IPS DF 6.9 (cell line): Measurements from ENCODE around the gene KRTAP4-2.
"Not testable (repeated sequence)": the region's sequence is repeated elsewhere in the genome, so short reads cannot be mapped to it uniquely, and the experiment has no call there.

Experiments used
- DNase-seq: peaks from one replicate; pipeline ENCODE4 v3.0.0-alpha.2; 2013; ENCODE audit warnings: low read depth, low spot score
- H3K27ac ChIP-seq: one replicate; pipeline ENCODE4 v1.5.1; 2013; ENCODE audit warnings: low read length, control low read depth
- H3K27me3 ChIP-seq: 2 replicates; pipeline ENCODE4 v1.6.1; 2013; ENCODE audit warnings: mild to moderate bottlenecking, low read length; ENCODE audit not compliant: control insufficient read depth, insufficient read depth
- H3K36me3 ChIP-seq: 2 replicates; pipeline ENCODE4 v1.6.1; 2013; ENCODE audit warnings: low read length; ENCODE audit not compliant: control insufficient read depth, insufficient read depth
- H3K4me1 ChIP-seq: 2 replicates; pipeline ENCODE4 v1.6.1; 2013; ENCODE audit warnings: low read length; ENCODE audit not compliant: control insufficient read depth, insufficient read depth
- H3K4me3 ChIP-seq: 2 replicates; pipeline ENCODE4 v1.5.1; 2013; ENCODE audit warnings: mild to moderate bottlenecking, low read length
- H3K9me3 ChIP-seq: 2 replicates; pipeline ENCODE4 v1.6.1; 2013; ENCODE audit warnings: low read length, inconsistent platforms; ENCODE audit not compliant: control insufficient read depth, insufficient read depth
- WGBS: extraction: QIAGEN DNeasy Blood & Tissue Kit; methylation state at CpG from one replicate; pipeline ENCODE4 v1.1.7; 2013; ENCODE audit warnings: mixed read lengths, missing lambda C conversion rate; ENCODE audit not compliant: insufficient read length, insufficient coverage; 5-methylcytosine and 5-hydroxymethylcytosine counted together

KRTAP4-2 gene

GRCh38 chr17:41189837-41190318, 11.9 kb upstream of the KRTAP4-2 start, which contains the start of gene KRTAP9-1:
Gene KRTAP9-1 (plus strand): TSS chr17:41189887. CDS start chr17:41189887, 0 bp downstream.
- not testable (repeated sequence) for H3K27me3 ChIP-seq, H3K9me3 ChIP-seq, H3K4me3 ChIP-seq, DNase-seq, H3K36me3 ChIP-seq, H3K27ac ChIP-seq, H3K4me1 ChIP-seq
- WGBS: no CpG with 5 or more reads among the region's 1 CpG

DNA sequence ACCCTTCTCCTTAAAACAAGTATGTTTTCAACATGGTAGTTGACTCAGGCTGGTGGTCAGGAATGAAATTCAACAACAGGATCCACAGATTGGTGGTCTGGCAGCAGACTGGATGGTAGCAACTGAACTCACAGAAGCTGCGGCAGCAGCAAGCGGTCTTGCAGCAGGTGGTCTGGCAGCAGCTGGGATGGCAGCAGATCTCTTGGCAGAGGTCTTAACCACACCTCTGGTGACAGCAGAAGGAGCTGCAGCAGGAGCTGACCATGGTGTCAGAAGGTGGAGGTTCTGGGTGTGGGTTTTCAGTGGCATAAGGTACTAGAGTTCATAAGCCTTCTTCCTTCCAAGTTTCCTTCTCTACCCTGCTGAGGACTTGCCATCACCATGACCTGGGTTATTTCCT, 8.9 kb upstream of the KRTAP4-2 start:
- Histone ChIP-seq H3K4me3 (no peak overlapping the region), H3K27me3 (no peaks in the 10 kb centered on the region), H3K27ac (no peak overlapping the region), H3K9me3 (no peaks in the 10 kb centered on the region), H3K36me3 (no peaks in the 10 kb centered on the region), H3K4me1 (peaks cover 2% of the 10 kb centered on the region; the same call in 1 of the 2 replicates)
- WGBS: no CpG with 5 or more reads among the region's 2 CpGs
- no peak for DNase-seq

- no CpG with 5 or more reads among the region's 1 CpG for WGBS
Measured at GRCh38 chr17:41185001-41185400, 7.0 kb upstream of the KRTAP4-2 start.

DNA sequence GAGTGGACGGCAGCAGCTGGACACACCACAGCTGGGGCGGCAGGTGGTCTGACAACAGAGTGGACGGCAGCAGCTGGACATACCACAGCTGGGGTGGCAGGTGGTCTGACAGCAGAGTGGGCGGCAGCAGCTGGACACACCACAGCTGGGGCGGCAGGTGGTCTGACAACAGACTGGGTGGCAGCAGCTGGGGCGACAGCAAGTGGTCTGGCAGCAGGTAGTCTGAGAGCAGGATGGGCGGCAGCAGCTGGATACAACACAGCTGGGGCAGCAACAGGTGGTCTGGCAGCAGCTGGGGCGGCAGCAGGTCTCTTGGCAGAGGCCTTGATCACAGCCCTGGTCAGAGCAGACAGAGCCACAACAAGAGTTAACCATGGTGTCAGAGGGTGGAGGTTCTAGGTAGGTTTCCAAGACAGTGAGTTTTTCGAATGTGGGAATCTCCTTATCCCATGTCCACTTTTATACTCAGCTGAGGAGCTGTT, 6.5 kb upstream of the KRTAP4-2 start, which contains the start of gene KRTAP4-1:
Gene KRTAP4-1, minus strand, starts transcription at position 432 of the 482 bp plus-strand sequence. Its CDS starts 57 bp downstream, at position 375.
- no peaks in the 10 kb centered on the region for H3K27me3 ChIP-seq
- H3K27ac ChIP-seq: no peak within 1 kb of the TSS
- no peaks in the 10 kb centered on the region for H3K9me3 ChIP-seq
- H3K4me3 ChIP-seq: no peak within 1 kb of the TSS
- DNase-seq: no peak
- no peaks in the 10 kb centered on the region for H3K36me3 ChIP-seq
- no CpG with 5 or more reads among the region's 9 CpGs for WGBS
- H3K4me1 ChIP-seq: no peaks in the 10 kb centered on the region

More at GRCh38 chr17:41185001-41185400, 7.0 kb upstream of the KRTAP4-2 start:
- DNase-seq: no peak
- Histone ChIP-seq H3K27me3 (no peaks in the 10 kb centered on the region), H3K4me3 (no peak overlapping the region), H3K4me1 (no peaks in the 10 kb centered on the region), H3K9me3 (no peaks in the 10 kb centered on the region), H3K27ac (no peak overlapping the region), H3K36me3 (no peaks in the 10 kb centered on the region)

DNA sequence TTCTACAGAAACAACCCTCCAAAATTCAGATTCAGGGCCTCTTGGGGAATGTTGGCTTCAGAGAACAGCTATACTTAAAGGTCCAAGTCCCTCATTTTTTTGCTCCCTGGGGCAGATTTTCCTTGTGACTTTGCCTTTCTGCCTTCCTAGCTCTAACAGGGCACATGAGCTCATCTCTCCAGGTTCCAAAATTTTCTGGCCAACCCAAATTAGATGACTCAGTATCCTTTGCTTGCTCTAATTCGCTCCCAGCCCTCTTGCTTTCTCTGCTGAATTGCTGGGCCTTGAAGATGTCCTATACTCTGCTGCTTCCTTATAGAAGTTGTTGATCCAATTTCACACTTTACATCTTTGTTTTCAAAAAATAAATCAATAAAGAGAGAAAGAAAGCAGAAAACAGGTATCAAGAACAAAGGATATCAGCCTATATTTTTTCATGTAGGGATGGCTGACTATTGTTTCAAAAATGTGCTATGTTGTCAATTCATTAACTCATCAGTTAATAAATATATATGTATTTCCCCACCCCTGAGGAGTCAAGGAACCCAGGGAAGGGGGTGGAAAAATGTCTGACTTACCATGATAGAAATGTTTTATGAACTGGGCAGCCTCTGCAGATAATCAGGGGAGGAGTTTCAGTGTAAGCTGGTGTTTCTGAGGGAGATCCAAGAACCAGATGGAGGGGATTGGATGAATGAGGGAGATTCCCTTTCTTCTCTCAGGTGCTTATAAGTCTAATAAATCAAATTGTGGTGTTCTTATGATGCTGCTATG, 1.0 kb upstream of the KRTAP4-2 start:
- Histone ChIP-seq H3K9me3 (no peaks in the 10 kb centered on the region), H3K36me3 (no peaks in the 10 kb centered on the region), H3K4me1 (no peaks in the 10 kb centered on the region; the same call in 1 of the 2 replicates), H3K27ac (no peak overlapping the region), H3K27me3 (no peaks in the 10 kb centered on the region), H3K4me3 (no peak overlapping the region)
- WGBS: no CpG with 5 or more reads among the region's 1 CpG
- DNase-seq: no peak

GRCh38 chr17:41178341-41178740, 320 bp upstream of the KRTAP4-2 start:
- WGBS: no CpG with 5 or more reads among the region's 3 CpGs
- Histone ChIP-seq H3K36me3 (no peaks in the 10 kb centered on the region), H3K27me3 (no peaks in the 10 kb centered on the region), H3K9me3 (no peaks in the 10 kb centered on the region), H3K27ac (no peak overlapping the region), H3K4me3 (no peak overlapping the region), H3K4me1 (no peaks in the 10 kb centered on the region; the same call in 1 of the 2 replicates)
- no peak for DNase-seq

DNA sequence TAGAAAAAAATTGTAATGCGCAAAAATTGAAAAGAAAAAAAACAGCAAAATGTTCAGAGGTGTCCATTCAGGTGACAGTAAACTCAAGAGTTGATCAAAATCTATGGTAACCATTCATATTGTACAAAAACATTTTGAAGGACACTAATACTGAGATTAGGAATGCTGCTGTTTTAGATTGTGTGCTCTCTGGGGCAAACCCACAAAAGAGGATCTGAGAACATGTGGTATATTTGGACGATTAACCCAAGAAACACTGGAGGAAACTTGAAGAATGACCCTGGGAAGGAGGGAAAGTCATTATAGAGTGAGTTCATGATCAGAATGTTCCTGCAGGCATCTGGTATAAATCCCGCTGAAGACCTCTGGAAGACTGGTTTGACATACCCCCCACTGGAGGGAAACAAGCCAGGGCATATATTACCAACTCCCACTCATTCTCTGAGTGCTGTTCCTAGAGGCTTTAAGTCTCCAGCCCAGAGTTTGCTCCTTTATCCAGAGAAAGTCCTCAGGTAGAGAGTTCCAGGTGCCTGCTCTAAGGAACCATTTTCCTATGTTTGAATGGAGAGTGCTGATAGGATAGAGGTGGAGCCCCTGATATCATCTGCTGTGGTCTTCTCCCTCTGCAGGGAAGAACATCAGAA, 1.2 kb downstream of the KRTAP4-2 start:
- Histone ChIP-seq H3K4me3 (no peak overlapping the region), H3K36me3 (no peaks in the 10 kb centered on the region), H3K27me3 (no peaks in the 10 kb centered on the region), H3K9me3 (no peaks in the 10 kb centered on the region), H3K27ac (no peak overlapping the region), H3K4me1 (no peaks in the 10 kb centered on the region; the same call in 1 of the 2 replicates)
- no CpG with 5 or more reads among the region's 3 CpGs for WGBS
- no peak for DNase-seq

GRCh38 chr17:41171886-41172285, 6.1 kb downstream of the KRTAP4-2 start:
- Histone ChIP-seq H3K27me3 (no peaks in the 10 kb centered on the region), H3K27ac (no peak overlapping the region), H3K4me1 (no peaks in the 10 kb centered on the region), H3K9me3 (no peaks in the 10 kb centered on the region), H3K4me3 (no peak overlapping the region), H3K36me3 (no peaks in the 10 kb centered on the region)
- DNase-seq: no peak
- no CpG with 5 or more reads among the region's 2 CpGs for WGBS

- no peaks in the 10 kb centered on the region for H3K27me3 ChIP-seq
- no peaks in the 10 kb centered on the region for H3K9me3 ChIP-seq
- no peaks in the 10 kb centered on the region for H3K4me1 ChIP-seq
- H3K4me3 ChIP-seq: no peak within 1 kb of the TSS
- H3K36me3 ChIP-seq: no peaks in the 10 kb centered on the region
- whole genome bisulfite sequencing: no CpG with 5 or more reads among the region's 1 CpG
- H3K27ac ChIP-seq: no peak within 1 kb of the TSS
- no peak for DNase-seq
Measured at GRCh38 chr17:41168121-41168520, 9.9 kb downstream of the KRTAP4-2 start, which contains the start of gene KRTAP4-3. Gene KRTAP4-3 (minus strand): TSS chr17:41168221. CDS start chr17:41168172, 49 bp downstream.

- H3K9me3 ChIP-seq: no peaks in the 10 kb centered on the region
- no peak for DNase-seq
- no CpG with 5 or more reads among the region's 7 CpGs for WGBS
- H3K27me3 ChIP-seq: no peaks in the 10 kb centered on the region
- no peaks in the 10 kb centered on the region for H3K36me3 ChIP-seq
- no peak overlapping the region for H3K4me3 ChIP-seq
- H3K27ac ChIP-seq: no peak overlapping the region
- H3K4me1 ChIP-seq: no peaks in the 10 kb centered on the region
Measured at GRCh38 chr17:41167561-41167960, 10.5 kb downstream of the KRTAP4-2 start.
